Activated CD4-positive, CD25-positive, alpha-beta regulatory T cell (primary cell): ENCODE results near the gene MAZ.
A peak's percentile ranks its signal among the peaks of the same experiment; 100 is the strongest.
"Not testable (repeated sequence)": the region's sequence is repeated elsewhere in the genome, so short reads cannot be mapped to it uniquely, and the experiment has no call there.

Experiments
- DNase-seq, 4 experiments: peaks; one replicate each; lab custom pipeline; 2025; lab: John Stamatoyannopoulos, UW

MAZ gene

DNA sequence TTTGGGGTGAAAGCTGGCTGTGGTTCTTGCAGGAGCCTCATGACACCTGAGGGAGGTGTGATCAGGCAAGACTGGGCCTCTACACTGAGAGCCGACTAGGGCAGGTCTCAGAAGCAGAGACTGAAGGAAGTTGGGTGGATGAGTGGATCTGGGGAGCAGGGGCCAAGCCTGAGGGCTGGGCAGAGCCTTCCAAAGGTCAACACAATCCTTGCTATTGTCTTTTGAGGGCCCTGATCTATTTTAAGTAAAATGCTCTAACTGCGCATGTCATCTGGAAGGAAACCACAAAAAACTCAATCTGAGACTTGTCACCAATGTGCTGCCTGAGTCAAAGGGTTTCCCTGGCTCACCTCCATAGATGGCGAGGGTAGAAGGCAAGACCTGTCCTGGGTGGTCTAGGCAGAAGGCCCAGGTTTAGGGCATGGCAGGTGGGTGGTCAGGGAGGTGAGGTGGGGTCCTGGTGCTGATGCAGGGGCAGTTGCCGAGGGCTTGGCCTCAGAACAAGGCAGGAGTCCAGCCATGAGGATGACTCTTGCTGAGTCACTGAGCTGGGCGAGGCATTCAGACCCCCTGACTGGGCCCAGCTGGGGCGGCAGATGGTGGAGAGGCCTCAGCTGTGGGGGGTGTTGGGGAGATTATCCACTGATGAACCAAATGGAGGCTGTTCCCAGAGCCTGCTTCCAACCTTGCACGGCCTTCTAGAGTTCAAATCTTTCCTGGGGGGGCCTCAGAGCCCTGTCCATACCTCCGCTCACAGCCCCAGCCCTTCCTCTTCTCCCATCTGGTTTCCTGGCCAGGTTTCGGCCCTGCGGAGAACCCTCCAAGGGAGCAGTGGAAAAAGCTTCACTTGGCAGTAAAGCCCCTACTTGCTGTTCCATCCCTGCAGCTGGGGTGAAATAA is 19.1 kb downstream of the MAZ start:
- DNase-seq: no peak

DNA sequence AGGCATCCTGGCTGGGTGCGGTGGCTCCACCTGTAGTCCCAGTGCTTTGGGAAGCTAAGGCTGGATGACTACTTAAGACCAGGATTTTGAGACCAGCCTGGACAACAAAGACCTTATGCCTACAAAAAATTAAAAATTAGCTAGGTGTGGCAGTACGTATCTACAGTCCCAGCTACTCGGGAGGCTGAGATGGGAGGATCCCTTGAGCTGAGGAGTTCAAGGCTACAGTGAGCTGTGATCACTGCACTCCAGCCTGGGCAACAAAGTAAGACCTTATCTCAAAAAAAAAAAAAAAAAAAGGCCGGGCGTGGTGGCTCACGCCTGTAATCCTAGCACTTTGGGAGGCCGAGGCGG is 20.0 kb downstream of the MAZ start:
- no peak for DNase-seq

DNA sequence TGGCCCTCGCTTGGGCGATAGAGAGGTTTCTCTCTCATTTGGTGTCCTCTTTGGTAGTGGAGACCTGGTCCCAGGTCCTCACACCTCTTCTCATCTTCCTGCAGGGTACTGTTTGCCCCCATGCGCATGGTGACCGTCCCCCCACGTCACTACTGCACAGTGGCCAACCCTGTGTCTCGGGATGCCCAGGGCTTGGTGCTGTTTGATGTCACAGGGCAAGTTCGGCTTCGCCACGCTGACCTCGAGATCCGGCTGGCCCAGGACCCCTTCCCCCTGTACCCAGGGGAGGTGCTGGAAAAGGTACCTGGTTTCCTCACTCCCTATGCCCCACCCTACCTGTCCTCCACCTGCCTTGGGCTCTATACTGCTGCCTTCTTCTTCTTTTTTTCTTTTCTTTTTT is 24.4 kb downstream of the MAZ start:
- no peak for DNase-seq

DNA sequence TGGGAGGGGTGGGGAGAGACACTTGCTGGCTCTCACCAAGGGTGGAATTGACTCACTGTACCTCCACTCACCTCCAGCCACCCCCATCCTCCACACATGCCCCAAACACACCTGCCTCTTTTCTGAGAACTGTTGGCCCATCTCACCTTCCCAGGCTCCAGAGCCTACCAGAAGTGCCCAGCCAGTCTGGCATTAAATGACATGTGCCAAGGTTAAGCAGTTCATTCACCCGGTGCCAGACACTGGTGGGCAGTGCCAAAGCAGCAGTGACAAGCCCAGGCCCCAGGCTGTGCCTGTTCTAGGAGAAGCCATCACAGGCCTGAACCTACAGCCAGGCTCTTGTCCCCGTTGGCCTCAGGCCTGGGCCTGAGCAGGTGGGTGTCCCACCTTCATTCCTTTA is 25.2 kb downstream of the MAZ start:
- no peak for DNase-seq

DNA sequence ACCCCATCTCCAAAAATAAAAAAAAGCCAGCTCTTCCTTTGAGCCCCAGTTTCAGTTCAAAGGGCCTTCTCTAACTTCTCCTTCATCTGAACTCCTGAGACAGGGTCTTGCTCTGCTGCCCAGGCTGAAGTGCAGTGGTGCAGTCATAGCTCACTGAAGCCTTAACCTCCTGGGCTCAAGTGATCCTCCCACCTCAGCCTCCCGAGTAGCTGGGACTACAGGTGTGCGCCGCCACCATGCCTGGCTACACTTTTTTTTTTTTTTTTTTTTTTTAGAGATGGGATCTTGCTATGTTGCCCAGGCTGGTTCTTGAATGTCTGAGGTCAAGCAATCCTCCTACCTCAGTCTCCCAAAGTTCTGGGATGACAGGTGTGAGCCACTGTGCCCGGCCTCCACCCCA is 26.9 kb downstream of the MAZ start:
- not testable (repeated sequence) for DNase-seq

DNA sequence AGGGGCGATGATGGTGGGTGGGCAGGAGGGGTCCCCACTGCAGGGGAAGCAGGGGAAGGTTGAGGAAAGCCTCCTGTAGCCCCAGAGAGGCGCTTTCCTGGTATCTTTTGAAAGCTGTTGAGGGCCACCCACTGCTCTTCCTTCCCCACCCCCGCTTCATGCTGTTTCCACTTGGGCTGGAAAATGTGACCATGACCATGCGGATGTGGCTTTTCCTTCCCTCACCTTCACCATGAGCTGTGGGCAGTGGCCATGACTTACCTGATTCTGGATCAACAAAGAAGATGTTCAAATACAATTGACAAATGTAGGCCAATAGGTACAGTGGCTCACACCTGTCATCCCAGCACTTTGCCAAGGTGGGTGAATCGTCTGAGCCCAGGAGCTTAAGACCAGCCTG is 27.8 kb downstream of the MAZ start:
- no peak for DNase-seq

DNA sequence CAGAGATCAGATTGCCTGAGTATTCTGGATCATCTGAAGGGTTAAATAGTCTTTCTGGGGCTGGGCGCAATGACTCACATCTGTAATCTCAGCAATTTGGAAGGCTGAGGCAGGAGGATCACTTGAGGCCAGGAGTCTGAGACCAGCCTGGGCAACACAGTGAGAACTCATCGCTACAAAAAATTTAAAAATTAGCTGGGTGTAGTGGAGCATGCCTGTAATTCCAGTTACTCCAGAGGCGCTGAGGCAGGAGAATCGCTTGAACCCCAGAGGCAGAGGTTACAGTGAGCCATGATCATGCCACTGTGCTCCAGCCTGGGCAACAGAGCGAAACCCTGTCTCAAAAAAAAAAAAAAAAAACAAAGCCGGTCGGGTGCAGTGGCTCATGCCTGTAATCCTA is 29.6 kb downstream of the MAZ start:
- no peak for DNase-seq

DNA sequence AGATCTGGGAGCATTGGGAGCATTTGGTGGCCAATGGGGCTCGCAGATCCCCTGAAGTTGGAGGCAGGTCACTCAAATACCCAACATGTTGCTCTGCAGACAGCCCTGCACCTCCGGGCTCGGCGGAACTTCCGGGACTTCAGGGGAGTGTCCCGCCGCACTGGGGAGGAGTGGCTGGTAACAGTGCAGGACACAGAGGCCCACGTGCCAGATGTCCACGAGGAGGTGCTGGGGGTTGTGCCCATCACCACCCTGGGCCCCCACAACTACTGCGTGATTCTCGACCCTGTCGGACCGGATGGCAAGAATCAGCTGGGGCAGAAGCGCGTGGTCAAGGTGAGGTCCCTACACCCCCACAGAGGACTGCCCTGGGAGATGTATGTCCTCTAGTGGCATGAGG is 30.3 kb downstream of the MAZ start:
- no peak for DNase-seq

DNA sequence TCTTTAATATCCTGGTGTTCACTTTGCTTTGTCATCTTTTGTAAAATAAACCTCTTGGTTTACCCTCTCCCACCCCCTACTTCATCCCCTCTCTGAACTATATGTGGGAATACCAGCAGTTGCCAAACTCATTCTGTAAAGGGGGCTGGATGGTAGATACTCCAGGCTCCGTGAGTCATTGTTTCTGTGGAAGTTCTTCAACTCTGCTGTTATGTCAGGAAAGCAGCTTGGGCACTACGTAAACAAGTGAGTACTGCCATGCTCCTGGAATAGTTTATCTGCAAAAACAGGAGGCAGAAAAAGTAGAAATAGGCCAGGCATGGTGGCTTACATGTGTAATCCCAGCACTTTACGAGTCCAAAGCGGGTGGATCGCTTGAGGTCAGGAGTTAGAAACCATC is 31.5 kb downstream of the MAZ start:
- no peak for DNase-seq

DNA sequence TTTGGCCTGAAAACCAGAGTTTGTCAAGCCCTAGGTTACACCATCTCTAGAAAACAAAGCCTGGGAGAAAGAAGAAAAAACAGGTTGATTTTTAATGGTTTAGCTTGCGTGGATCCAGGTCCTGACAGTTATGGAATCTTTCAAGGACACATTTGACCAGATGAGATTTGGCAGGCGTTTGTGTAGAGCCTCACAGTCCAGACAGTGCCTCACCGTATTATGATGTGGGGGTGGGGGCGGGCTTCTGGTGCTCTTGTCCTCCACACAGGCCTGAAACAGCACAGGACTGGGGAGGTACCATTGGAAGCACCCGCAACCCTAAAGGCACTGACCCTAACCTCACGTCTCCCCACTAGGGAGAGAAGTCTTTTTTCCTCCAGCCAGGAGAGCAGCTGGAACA is 33.5 kb downstream of the MAZ start:
- no peak for DNase-seq

DNA sequence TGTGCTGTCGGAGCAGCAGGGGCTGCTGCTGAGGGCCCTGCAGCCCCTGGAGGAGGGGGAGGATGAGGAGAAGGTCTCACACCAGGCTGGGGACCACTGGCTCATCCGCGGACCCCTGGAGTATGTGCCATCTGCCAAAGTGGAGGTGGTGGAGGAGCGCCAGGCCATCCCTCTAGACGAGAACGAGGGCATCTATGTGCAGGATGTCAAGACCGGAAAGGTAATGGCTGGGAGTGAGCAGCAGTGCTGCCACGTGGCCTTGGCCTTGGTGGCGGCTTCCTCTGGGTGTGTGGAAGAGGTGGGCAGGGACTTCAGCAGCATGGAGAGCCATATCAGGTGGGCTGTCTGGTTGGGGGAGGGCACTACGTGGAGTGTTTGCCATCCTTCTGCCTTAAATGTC is 33.9 kb downstream of the MAZ start:
- DNase-seq: no peak

DNA sequence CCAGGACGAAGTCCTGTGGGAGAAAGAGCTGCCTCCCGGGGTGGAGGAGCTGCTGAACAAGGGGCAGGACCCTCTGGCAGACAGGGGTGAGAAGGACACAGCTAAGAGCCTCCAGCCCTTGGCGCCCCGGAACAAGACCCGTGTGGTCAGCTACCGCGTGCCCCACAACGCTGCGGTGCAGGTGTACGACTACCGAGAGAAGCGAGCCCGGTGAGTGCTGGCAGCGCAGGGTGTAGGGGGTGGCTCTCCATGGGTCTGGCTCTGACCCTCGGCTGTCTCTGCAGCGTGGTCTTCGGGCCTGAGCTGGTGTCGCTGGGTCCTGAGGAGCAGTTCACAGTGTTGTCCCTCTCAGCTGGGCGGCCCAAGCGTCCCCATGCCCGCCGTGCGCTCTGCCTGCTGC is 35.3 kb downstream of the MAZ start:
- DNase-seq: no peak

DNA sequence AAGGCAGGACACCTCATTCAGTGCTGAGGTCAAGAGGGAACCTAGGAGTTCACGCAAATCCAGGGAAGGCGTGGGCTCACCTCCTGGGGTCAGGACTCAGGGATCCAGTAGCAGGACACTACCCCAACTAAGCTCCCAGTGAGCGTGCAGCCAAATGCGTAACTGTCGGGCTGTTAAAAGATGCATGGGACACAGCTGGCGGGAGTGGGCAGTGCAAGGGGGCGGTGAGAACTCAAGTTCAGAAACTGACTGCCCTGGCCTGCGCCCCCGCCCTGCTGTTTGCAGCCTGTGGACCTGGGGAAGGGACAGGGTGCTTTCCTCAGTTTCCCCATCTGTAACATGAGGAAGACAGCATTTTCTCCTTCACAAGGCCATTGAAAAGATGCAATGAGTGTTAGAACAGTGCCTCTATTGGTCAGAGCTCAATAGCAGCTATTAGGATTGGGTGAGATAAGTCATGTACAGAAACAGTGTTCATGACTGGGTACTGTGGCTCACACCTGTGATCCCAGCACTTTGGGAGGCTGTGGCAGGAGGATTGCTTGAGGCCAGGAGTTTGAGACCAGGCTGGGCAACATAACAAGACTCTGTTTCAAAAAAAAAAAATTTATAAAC is 36.5 kb downstream of the MAZ start:
- DNase-seq: no peak

DNA sequence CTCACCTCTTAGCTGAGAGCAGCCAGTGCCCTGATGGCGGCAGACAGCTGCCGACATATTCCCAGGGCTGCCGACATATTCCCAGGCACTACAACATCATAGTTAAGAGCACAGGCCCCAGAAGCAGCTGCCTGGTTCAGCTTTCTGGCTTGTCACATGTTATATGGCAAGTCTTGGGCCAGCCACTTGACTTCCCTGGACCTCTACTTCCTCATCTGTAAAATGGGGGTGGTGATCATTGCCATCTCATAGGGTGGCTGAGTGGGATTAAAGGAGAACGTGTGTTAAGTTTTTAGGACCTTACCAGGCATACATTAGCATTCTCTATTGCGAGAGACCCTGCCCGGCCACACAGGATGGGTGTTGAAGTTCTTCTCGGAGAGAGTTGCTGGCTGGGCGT is 37.6 kb downstream of the MAZ start:
- no peak for DNase-seq

DNA sequence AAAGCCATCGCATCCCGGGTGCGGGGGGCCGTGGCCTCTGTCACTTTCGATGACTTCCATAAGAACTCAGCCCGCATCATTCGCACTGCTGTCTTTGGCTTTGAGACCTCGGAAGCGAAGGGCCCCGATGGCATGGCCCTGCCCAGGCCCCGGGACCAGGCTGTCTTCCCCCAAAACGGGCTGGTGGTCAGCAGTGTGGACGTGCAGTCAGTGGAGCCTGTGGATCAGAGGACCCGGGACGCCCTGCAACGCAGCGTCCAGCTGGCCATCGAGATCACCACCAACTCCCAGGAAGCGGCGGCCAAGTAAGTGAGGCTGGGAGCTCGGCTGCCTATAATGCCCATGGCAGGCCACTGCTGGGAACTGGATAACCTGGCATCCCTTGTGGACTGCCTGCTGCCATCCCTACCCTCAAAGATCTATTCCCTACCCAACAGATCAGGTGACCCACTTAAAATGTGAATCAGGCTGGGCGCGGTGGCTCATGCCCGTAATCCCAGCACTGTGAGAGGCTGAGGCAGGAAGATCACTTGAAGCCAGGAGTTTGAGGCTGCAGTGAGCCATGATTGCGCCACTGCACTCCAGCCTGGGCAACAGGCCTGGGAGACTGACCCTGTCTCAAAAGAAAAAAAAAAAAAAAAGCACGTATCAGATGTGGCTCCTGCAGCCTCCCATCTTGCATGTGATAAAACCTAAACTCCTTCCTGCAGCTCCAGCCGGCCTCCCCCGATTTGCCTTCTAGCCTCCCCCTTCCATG is 38.4 kb downstream of the MAZ start:
- DNase-seq: no peak

DNA sequence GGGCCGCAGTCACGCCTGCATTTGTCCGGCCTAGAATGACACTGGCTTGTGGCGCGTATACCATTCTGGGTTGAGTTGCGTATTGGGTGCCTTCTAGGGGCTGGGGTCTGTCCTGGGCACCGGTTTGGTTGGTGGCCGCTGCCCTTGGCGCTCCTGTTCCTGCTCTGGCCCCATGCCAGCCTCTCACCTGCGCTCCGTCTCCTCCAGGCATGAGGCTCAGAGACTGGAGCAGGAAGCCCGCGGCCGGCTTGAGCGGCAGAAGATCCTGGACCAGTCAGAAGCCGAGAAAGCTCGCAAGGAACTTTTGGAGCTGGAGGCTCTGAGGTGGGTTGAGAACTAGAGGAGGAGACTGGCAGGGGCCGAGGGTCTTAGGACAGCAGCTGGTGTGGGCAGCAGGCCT is 39.3 kb downstream of the MAZ start:
- DNase-seq: no peak

DNA sequence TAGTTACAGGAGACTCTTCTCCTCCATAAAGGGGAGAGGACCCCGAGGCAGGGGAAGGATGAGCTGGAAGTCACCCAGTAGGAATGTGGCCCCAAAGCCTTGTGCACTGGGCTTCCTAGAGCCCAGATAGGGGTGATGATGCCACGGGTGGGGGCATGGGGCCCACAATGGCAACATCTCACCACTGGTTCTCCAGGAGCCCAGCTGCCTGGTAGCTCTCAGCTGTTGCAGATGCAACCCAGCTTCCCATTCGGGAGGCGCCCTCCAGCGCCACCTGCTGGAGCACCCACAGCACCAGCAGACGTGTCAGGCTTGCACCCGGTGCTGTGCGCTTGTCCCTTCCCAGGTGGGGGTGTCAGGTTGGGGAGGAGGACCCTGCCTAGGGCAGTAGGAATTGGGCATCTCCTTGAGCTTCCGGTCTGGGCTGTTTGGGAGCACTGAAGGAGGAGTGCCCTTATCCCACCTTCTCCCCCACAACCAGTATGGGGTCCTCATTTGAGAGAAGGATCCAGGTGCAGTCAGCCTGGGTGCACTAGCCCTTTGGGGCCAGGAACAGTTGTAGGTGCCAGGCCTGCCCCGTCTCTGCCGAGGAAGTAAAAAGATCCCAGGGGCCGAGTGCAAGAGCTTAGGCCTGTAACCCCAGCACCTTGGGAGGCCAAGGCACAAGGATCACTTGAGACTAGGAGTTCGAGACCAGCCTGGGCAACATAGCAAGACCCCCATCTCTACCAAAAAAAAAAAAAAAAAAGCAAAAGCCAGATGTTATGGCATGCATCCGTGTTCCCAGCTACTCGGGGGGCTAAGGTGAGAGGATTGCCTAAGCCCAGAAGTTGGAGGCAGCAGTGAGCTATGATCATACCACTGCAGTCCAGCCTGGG is 42.3 kb downstream of the MAZ start:
- DNase-seq: peak; percentile 56 to 75 (median 70)

DNA sequence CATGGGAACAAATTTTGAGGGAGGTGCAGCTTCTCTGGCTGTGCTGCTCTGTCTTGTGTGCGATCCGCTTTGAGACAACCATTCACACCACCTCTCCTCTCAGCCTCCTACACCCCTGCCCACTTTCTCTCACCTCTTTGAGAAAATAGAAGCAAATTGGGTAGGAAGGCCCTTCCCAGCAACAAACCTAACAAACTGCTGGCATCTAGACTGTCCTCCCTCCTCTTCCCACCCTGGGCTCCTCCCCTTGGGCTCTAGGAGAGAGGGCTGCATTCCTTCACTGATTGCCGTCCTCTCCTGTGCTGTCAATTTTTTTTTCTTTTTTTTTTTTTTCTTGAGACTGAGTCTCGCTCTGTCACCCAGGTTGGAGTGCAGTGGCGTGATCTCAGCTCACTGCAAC is 43.2 kb downstream of the MAZ start:
- DNase-seq: no peak

DNA sequence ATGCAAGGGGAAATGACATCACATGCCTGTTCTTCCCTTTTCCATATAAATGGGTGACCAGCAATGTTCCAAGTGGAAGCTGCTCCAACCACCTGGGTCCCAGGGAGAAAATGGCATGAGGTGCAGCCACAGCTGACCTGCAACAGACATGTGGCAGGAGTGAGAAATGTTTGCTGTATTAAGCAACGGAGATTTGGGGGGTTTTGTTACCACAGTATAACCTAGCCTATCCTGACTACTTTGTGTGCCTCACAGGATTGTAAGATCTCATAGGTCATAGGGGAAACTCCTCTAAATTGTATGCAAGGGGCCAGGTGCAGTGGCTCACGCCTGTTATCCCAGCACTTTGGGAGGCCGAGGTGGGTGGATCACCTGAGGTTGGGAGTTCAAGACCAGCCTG is 44.7 kb downstream of the MAZ start:
- no peak for DNase-seq

DNA sequence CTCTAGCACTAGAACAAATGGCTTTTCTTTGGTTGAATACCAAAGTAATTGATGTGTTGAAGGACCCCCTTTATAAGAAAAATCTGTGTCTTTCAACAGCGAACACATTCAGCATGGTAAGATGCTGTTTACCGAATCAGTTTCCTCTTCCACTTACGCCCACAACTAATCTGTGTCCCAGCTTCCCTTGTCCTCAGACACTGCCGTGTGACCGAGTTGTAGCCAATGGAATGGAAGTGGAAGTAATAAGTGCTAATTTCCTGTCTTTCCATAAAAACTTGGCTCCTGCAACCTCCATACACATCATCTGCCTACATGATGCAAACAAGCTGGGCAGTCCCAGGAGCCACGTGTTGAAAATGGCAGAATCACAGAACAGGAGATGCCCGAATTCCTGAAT is 46.3 kb downstream of the MAZ start:
- DNase-seq: no peak

DNA sequence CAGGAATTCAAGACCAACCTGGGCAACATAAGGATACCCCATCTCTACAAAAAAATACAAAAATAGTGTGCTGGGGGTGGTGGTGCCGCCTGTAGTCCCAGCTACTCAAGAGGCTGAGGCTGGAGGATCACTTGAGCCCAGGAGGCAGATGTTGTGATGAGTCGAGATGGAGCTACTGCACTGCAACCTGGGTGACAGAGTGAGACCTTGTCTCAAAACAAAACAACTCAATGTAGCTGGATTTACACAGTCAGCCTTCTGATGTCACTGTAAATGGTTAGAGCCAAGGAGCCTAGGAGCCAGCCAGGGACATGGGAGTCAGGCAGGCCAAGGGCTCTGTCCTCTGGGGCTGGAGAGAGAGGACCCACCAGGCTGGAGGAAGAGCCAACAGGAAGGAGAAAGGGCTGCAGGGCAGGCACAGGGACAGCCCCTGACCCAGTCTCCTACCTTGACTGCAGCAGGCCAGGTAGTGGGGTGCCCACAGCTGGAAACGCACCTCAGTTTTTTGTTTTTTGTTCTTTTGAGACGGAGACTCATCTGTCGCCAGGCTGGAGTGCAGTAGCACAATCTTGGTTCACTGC is 48.3 kb downstream of the MAZ start:
- DNase-seq: no peak
